H9 (cell line): Measurements from ENCODE around the gene RFTN2. TPM values are rescaled to one million over a fixed set of nuclear protein-coding genes. Genes with fewer than 3 reads are reported as not detected.

Experiments
- DNase-seq: peaks from one replicate; pipeline ENCODE4 v3.0.0-alpha.2; 2017
- H2AFZ ChIP-seq: one replicate; pipeline ENCODE4 v1.6.1; 2013; ENCODE audit warnings: mild to moderate bottlenecking, low read length, control low read depth, moderate library complexity
- H2AK5ac ChIP-seq: 2 replicates; pipeline ENCODE4 v1.6.1; 2013; ENCODE audit warnings: low read length, control low read depth, mixed read lengths; ENCODE audit not compliant: insufficient read length
- H2BK120ac ChIP-seq: one replicate; pipeline ENCODE4 v1.6.1; 2013; ENCODE audit warnings: low read depth, mild to moderate bottlenecking, low read length, control low read depth, inconsistent platforms; ENCODE audit not compliant: poor library complexity, severe bottlenecking
- H2BK12ac ChIP-seq: 2 replicates; pipeline ENCODE4 v1.6.1; 2013; ENCODE audit warnings: low read length, control low read depth, mixed read lengths, low read depth; ENCODE audit not compliant: insufficient read length
- H2BK15ac ChIP-seq: 2 replicates; pipeline ENCODE4 v1.6.1; 2013; ENCODE audit warnings: low read depth, low read length, control low read depth
- H2BK20ac ChIP-seq: one replicate; pipeline ENCODE4 v1.6.1; 2013; ENCODE audit warnings: low read depth, mild to moderate bottlenecking, low read length, control low read depth, inconsistent platforms; ENCODE audit not compliant: poor library complexity, severe bottlenecking
- H2BK5ac ChIP-seq: 2 replicates; pipeline ENCODE4 v1.6.1; 2013; ENCODE audit warnings: low read length, control low read depth, mixed read lengths; ENCODE audit not compliant: insufficient read length
- H3K14ac ChIP-seq: 2 replicates; pipeline ENCODE4 v1.6.1; 2013; ENCODE audit warnings: low read length, control low read depth; ENCODE audit not compliant: insufficient read depth
- H3K18ac ChIP-seq: 2 replicates; pipeline ENCODE4 v1.6.1; 2013; ENCODE audit warnings: low read depth, mild to moderate bottlenecking, mixed read lengths, low read length, control low read depth; ENCODE audit not compliant: insufficient read length
- H3K23ac ChIP-seq: 2 replicates; pipeline ENCODE4 v1.6.1; 2013; ENCODE audit warnings: low read length, control low read depth, mixed read lengths, low read depth; ENCODE audit not compliant: insufficient read length
- H3K23me2 ChIP-seq: 2 replicates; pipeline ENCODE4 v1.6.1; 2013; ENCODE audit warnings: low read depth, mild to moderate bottlenecking, mixed read lengths, low read length, control low read depth; ENCODE audit not compliant: insufficient read length, poor library complexity, severe bottlenecking
- H3K27ac ChIP-seq: 2 replicates; pipeline ENCODE4 v1.5.1; 2013; ENCODE audit warnings: low read length, control low read depth, mixed read lengths, low read depth; ENCODE audit not compliant: insufficient read length
- H3K27me3 ChIP-seq: 2 replicates; pipeline ENCODE4 v1.6.1; 2013; ENCODE audit warnings: low read length, control low read depth, inconsistent platforms; ENCODE audit not compliant: insufficient read depth
- H3K4ac ChIP-seq: 2 replicates; pipeline ENCODE4 v1.6.1; 2013; ENCODE audit warnings: low read depth, mild to moderate bottlenecking, control low read depth, inconsistent platforms, low read length, moderate library complexity
- H3K4me1 ChIP-seq: 2 replicates; pipeline ENCODE4 v1.6.1; 2013; ENCODE audit warnings: low read length, control low read depth, inconsistent platforms; ENCODE audit not compliant: insufficient read depth
- H3K4me2 ChIP-seq: 2 replicates; pipeline ENCODE4 v1.6.1; 2013; ENCODE audit warnings: low read length, control low read depth, mixed read lengths; ENCODE audit not compliant: insufficient read length, insufficient read depth
- H3K56ac ChIP-seq: 2 replicates; pipeline ENCODE4 v1.6.1; 2013; ENCODE audit warnings: low read depth, mild to moderate bottlenecking, mixed read lengths, low read length, control low read depth; ENCODE audit not compliant: insufficient read length
- H3K79me1 ChIP-seq: 2 replicates; pipeline ENCODE4 v1.6.1; 2013; ENCODE audit warnings: low read depth, mild to moderate bottlenecking, moderate library complexity, low read length, control low read depth, inconsistent platforms; ENCODE audit not compliant: insufficient read depth, poor library complexity, severe bottlenecking
- H3K79me2 ChIP-seq: 2 replicates; pipeline ENCODE4 v1.6.1; 2013; ENCODE audit warnings: low read length, control low read depth, inconsistent platforms; ENCODE audit not compliant: insufficient read depth
- H3K9ac ChIP-seq: 2 replicates; pipeline ENCODE4 v1.6.1; 2013; ENCODE audit warnings: low read length, control low read depth, mixed read lengths; ENCODE audit not compliant: insufficient read length; ENCODE audit errors: extremely low read depth
- H3K9me3 ChIP-seq: one replicate; pipeline ENCODE4 v1.6.1; 2013; ENCODE audit warnings: low read depth, low read length, inconsistent platforms; ENCODE audit not compliant: control insufficient read depth
- H3T11ph ChIP-seq: one replicate; pipeline ENCODE4 v1.6.1; 2013; ENCODE audit warnings: mild to moderate bottlenecking, low read length, control low read depth, inconsistent platforms
- H4K20me1 ChIP-seq: one replicate; pipeline ENCODE4 v1.6.1; 2013; ENCODE audit not compliant: control insufficient read depth, insufficient read length, insufficient read depth
- H4K5ac ChIP-seq: 2 replicates; pipeline ENCODE4 v1.6.1; 2013; ENCODE audit warnings: low read depth, mild to moderate bottlenecking, mixed read lengths, low read length, control low read depth; ENCODE audit not compliant: insufficient read length
- H4K8ac ChIP-seq: replicated peaks from 2 replicates; pipeline ENCODE4 v1.6.1; 2013; ENCODE audit warnings: low read length, control low read depth, mixed read lengths, low read depth; ENCODE audit not compliant: insufficient read length
- H4K91ac ChIP-seq: 2 replicates; pipeline ENCODE4 v1.6.1; 2013; ENCODE audit warnings: low read depth, mild to moderate bottlenecking, moderate library complexity, mixed read lengths, low read length, control low read depth; ENCODE audit not compliant: insufficient read length
- H3K27ac Mint-ChIP-seq, 3 experiments: 2 replicates in 2 of 3; 3 replicates in 1 of 3; pipeline ENCODE4 v1.8.0; 2020 to 2021; ENCODE audit warnings: mixed read lengths in 3 of 3, mild to moderate bottlenecking in 1 of 3, moderate library complexity in 1 of 3
- H3K27me3 Mint-ChIP-seq: 2 replicates; pipeline ENCODE4 v1.8.0; 2021; ENCODE audit warnings: low read depth, mild to moderate bottlenecking, moderate library complexity, mixed read lengths
- H3K36me3 Mint-ChIP-seq, 3 experiments: 2 replicates in 2 of 3; 3 replicates in 1 of 3; pipeline ENCODE4 v1.8.0; 2020 to 2021; ENCODE audit warnings: low read depth in 3 of 3, mixed read lengths in 3 of 3; ENCODE audit not compliant: insufficient read depth in 1 of 3
- H3K4me1 Mint-ChIP-seq, 2 experiments: 2 replicates each; pipeline ENCODE4 v1.8.0; 2020; ENCODE audit warnings: mixed read lengths in 2 of 2
- H3K4me3 Mint-ChIP-seq, 2 experiments: 2 replicates in 1 of 2; 3 replicates in 1 of 2; pipeline ENCODE4 v1.8.0; 2020 to 2021; ENCODE audit warnings: mild to moderate bottlenecking in 2 of 2, mixed read lengths in 2 of 2, moderate library complexity in 1 of 2
- H3K9me3 Mint-ChIP-seq, 2 experiments: 2 replicates in 1 of 2; 3 replicates in 1 of 2; pipeline ENCODE4 v1.8.0; 2020; ENCODE audit warnings: mild to moderate bottlenecking in 2 of 2, mixed read lengths in 2 of 2, moderate library complexity in 1 of 2
- CTCF ChIP-seq: fragments of 200-600 bp; sonication (generic); conservative IDR thresholded peaks from 3 replicates; pipeline ENCODE4 v1.8.0; 2021; ENCODE audit warnings: antibody characterized with exemption, mild to moderate bottlenecking
- WGBS: extraction: QIAGEN DNeasy Blood & Tissue Kit; methylation state at CpG from one replicate; pipeline ENCODE4 v1.1.7; 2013; ENCODE audit warnings: missing lambda C conversion rate, low lambda C conversion rate, mixed read lengths; ENCODE audit not compliant: insufficient read length; ENCODE audit errors: extremely low coverage; 5-methylcytosine and 5-hydroxymethylcytosine counted together
- total RNA-seq: library from RNA; stranded (reverse); gene quantifications from 2 replicates; pipeline ENCODE4 v1.2.1, GENCODE V29; 2021

RFTN2 gene
- total RNA-seq, 1 experiment from 2014 or later, result 0.28 TPM

GRCh38 chr2:197597166-197597565 is 78.2 kb downstream of the RFTN2 start:
- peaks cover 5% of the 10 kb centered on the region for H3K9me3 ChIP-seq
- no peaks in the 10 kb centered on the region for H3K27me3 ChIP-seq
- H3K4me3 Mint-ChIP-seq, result no peak overlapping the region
- no peak overlapping the region for H2BK15ac ChIP-seq
- no peaks in the 10 kb centered on the region for H4K20me1 ChIP-seq
- peaks cover 20 to 40% of the 10 kb centered on the region in 2 experiments for H3K4me1 Mint-ChIP-seq
- no peak overlapping the region for H3K4ac ChIP-seq
- H2BK12ac ChIP-seq, result no peak overlapping the region
- no peak overlapping the region for H2BK5ac ChIP-seq
- H3K27ac ChIP-seq, result no peak overlapping the region
- no peak for TF ChIP-seq CTCF
- no peak overlapping the region for H3K56ac ChIP-seq
- H3K4me2 ChIP-seq, result no peak overlapping the region
- peak overlapping the region in 2 of 3 experiments; percentile 72 to 83; a peak in 3 of 7 replicates for H3K27ac Mint-ChIP-seq
- no peak overlapping the region for H2BK120ac ChIP-seq
- no peak overlapping the region for H2BK20ac ChIP-seq
- H2AK5ac ChIP-seq, result no peak overlapping the region
- no peak overlapping the region for H4K91ac ChIP-seq
- no peaks in the 10 kb centered on the region for H3K79me2 ChIP-seq
- no CpG with 5 or more reads among the region's 4 CpGs for WGBS
- no peak overlapping the region for H4K5ac ChIP-seq
- no peaks in the 10 kb centered on the region for H3K23me2 ChIP-seq
- H3K27me3 Mint-ChIP-seq, result no peaks in the 10 kb centered on the region
- H3K36me3 Mint-ChIP-seq, result peaks cover 0 to 14% (median 2%) of the 10 kb centered on the region in 3 experiments; a peak in 4 of 7 replicates
- no peak overlapping the region for H3K23ac ChIP-seq
- H3K79me1 ChIP-seq, result no peaks in the 10 kb centered on the region
- H3K9ac ChIP-seq, result no peak overlapping the region
- no peak overlapping the region for H4K8ac ChIP-seq
- no peak overlapping the region for H3K14ac ChIP-seq
- no peak overlapping the region for H3T11ph ChIP-seq
- H2AFZ ChIP-seq, result no peak overlapping the region
- peaks cover 5 to 11% of the 10 kb centered on the region in 2 experiments; a peak in 3 of 5 replicates for H3K9me3 Mint-ChIP-seq
- peaks cover 4% of the 10 kb centered on the region; the same call in 1 of the 2 replicates for H3K4me1 ChIP-seq
- H3K18ac ChIP-seq, result no peak overlapping the region
- no peak for DNase-seq
